Measurements from ENCODE around the gene TDO2. TPM values are rescaled to one million over a fixed set of nuclear protein-coding genes. Genes with fewer than 3 reads are reported as not detected.

Gene TDO2
- total RNA-seq, 1 experiment from 2014 or later, result not detected

DNA sequence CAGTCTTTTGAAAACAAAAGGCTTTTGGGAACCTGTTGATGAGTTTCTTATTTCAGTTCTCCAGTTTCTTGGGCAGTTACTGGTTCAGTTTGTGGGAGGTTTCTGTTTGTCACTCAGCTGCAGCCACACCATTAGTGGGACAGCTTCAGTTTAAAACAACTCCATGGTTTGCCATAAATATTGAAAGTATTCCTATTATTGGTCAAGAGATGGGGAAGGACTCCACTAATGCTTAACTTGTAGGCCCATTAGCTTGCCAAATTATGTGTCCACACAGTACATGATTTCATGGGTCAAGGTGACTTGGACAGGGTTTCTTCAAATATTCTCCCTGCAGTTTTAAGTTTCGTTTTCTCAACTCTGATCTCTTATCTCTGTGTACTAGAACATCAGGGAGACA, 21.9 kb upstream of the TDO2 start:
- no peak for DNase-seq (ENCODE audit: unreplicated experiment)
- Mint-ChIP-seq H3K4me3 (ENCODE audit: unreplicated experiment) (no peak overlapping the region), H3K9me3 (ENCODE audit: unreplicated experiment) (peaks cover 16% of the 10 kb centered on the region), H3K27me3 (ENCODE audit: insufficient read depth, unreplicated experiment) (no peaks in the 10 kb centered on the region), H3K36me3 (ENCODE audit: insufficient read depth, unreplicated experiment) (no peaks in the 10 kb centered on the region), H3K27ac (ENCODE audit: low read depth, unreplicated experiment) (no peak overlapping the region), H3K4me1 (ENCODE audit: insufficient read depth, unreplicated experiment) (no peaks in the 10 kb centered on the region)
- TF ChIP-seq, protein P1, sequence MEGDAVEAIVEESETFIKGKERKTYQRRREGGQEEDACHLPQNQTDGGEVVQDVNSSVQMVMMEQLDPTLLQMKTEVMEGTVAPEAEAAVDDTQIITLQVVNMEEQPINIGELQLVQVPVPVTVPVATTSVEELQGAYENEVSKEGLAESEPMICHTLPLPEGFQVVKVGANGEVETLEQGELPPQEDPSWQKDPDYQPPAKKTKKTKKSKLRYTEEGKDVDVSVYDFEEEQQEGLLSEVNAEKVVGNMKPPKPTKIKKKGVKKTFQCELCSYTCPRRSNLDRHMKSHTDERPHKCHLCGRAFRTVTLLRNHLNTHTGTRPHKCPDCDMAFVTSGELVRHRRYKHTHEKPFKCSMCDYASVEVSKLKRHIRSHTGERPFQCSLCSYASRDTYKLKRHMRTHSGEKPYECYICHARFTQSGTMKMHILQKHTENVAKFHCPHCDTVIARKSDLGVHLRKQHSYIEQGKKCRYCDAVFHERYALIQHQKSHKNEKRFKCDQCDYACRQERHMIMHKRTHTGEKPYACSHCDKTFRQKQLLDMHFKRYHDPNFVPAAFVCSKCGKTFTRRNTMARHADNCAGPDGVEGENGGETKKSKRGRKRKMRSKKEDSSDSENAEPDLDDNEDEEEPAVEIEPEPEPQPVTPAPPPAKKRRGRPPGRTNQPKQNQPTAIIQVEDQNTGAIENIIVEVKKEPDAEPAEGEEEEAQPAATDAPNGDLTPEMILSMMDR (IDR thresholded peaks at IDR 0.05; ENCODE audit: unreplicated experiment), result no peak
- intact Hi-C loops (cut with micrococcal nuclease), result no loop called here
- CTCF ChIA-PET, result no interaction called here
- POLR2A ChIA-PET, result no interaction called here
- no TSS peak for BruUV-seq (replicated peaks)

DNA sequence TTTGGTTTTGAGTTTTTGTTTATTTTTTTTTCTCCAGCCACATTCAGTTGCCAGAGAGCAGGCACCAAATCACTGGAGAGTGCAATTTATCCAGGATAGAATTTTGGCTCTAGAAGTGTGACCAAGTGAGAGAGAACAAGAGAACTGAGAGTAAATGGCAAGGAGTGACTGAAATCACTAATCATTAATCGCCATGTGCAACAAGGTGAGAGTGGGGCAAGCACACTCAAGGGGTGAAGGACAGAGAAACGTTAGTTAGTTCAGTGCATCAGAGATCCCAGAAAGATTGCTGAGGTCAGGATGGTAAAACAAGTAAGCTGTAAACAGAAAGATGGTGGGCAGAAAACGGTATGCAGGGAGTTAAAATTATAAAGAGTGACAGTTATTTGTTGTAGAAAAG, 19.6 kb upstream of the TDO2 start:
- intact Hi-C loops (cut with micrococcal nuclease), result no loop called here
- no peaks in the 10 kb centered on the region for H3K36me3 Mint-ChIP-seq (ENCODE audit: insufficient read depth, unreplicated experiment)
- no peak overlapping the region for H3K4me3 Mint-ChIP-seq (ENCODE audit: unreplicated experiment)
- ChIA-PET CTCF (no interaction called here), POLR2A (interaction anchor here (0.5 kb wide), 1 partner anchor 242 kb away, joined by 4 read pairs; no protein-coding TSS in a partner anchor)
- TF ChIP-seq, protein P1 (IDR thresholded peaks at IDR 0.05; ENCODE audit: unreplicated experiment), result no peak
- no peak for DNase-seq (ENCODE audit: unreplicated experiment)
- BruUV-seq (replicated peaks), result no TSS peak
- no peaks in the 10 kb centered on the region for H3K27me3 Mint-ChIP-seq (ENCODE audit: insufficient read depth, unreplicated experiment)
- H3K4me1 Mint-ChIP-seq (ENCODE audit: insufficient read depth, unreplicated experiment), result no peaks in the 10 kb centered on the region
- H3K9me3 Mint-ChIP-seq (ENCODE audit: unreplicated experiment), result peaks cover 16% of the 10 kb centered on the region
- H3K27ac Mint-ChIP-seq (ENCODE audit: low read depth, unreplicated experiment), result no peak overlapping the region

DNA sequence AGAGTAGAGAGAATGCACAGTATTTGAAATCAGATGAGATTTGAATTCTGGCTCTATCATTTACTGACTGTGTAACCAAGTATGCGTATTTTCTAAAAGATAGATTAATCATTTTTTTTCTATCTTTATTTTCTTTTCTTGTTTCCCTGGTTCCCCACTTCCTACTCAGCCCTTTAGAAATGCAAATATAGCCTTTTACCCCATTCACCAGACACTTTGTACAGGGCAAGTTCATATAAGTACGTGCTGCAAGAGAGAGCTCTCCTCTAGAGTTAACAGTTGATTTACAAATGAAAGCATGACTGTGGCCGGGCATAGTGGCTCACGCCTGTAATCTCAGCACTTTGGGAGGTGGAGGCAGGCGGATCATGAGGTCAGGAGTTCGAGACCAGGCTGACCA, 17.8 kb upstream of the TDO2 start:
- TF ChIP-seq, protein P1 (IDR thresholded peaks at IDR 0.05; ENCODE audit: unreplicated experiment), result no peak
- BruUV-seq (replicated peaks), result no TSS peak
- Mint-ChIP-seq H3K27ac (ENCODE audit: low read depth, unreplicated experiment) (no peak overlapping the region), H3K27me3 (ENCODE audit: insufficient read depth, unreplicated experiment) (no peaks in the 10 kb centered on the region), H3K9me3 (ENCODE audit: unreplicated experiment) (peaks cover 16% of the 10 kb centered on the region), H3K4me3 (ENCODE audit: unreplicated experiment) (no peak overlapping the region), H3K4me1 (ENCODE audit: insufficient read depth, unreplicated experiment) (peaks cover 9% of the 10 kb centered on the region), H3K36me3 (ENCODE audit: insufficient read depth, unreplicated experiment) (no peaks in the 10 kb centered on the region)
- intact Hi-C loops (cut with micrococcal nuclease), result no loop called here
- ChIA-PET CTCF (interaction anchor here (0.7 kb wide), 1 partner anchor 187 kb away, joined by 3 read pairs; no protein-coding TSS in a partner anchor), POLR2A (no interaction called here)
- DNase-seq (ENCODE audit: unreplicated experiment), result no peak

- Mint-ChIP-seq H3K9me3 (ENCODE audit: unreplicated experiment) (peaks cover 18% of the 10 kb centered on the region), H3K36me3 (ENCODE audit: insufficient read depth, unreplicated experiment) (no peaks in the 10 kb centered on the region), H3K4me1 (ENCODE audit: insufficient read depth, unreplicated experiment) (peaks cover 9% of the 10 kb centered on the region), H3K27me3 (ENCODE audit: insufficient read depth, unreplicated experiment) (no peaks in the 10 kb centered on the region), H3K4me3 (ENCODE audit: unreplicated experiment) (no peak overlapping the region), H3K27ac (ENCODE audit: low read depth, unreplicated experiment) (no peak overlapping the region)
- DNase-seq (ENCODE audit: unreplicated experiment), result no peak
- TF ChIP-seq, protein P1 (IDR thresholded peaks at IDR 0.05; ENCODE audit: unreplicated experiment), result no peak
- intact Hi-C loops (cut with micrococcal nuclease), result no loop called here
- POLR2A ChIA-PET, result interaction anchor here (0.6 kb wide), 1 partner anchor 12 kb away, joined by 3 read pairs; no protein-coding TSS in a partner anchor
- BruUV-seq (replicated peaks), result no TSS peak
- CTCF ChIA-PET, result interaction anchor here (0.9 to 1.6 kb wide), 3 partner anchors 13 to 77 kb away, joined by 3 to 7 read pairs (median 3); no protein-coding TSS in a partner anchor
These were observed 16.5 kb upstream of the TDO2 start for GRCh38 chr4:155887045-155887444.

All from MCF 10A (cell line).